Common myeloid progenitor, CD34-positive (primary cell): ENCODE measurements around the gene ECEL1.

Source experiments
- CTCF ChIA-PET: fragments of 350-600 bp; sonication (Branson Sonifier 250); formaldehyde crosslinking; loops from one replicate; lab custom pipeline; 2021; ENCODE audit warnings: antibody characterized with exemption; lab: Charles Lee
- POLR2A ChIA-PET: fragments of 350-600 bp; sonication (Branson Sonifier 250); formaldehyde crosslinking; loops from one replicate; lab custom pipeline; 2021; ENCODE audit warnings: antibody characterized with exemption; lab: Charles Lee
- DNase-seq, 3 donors: peaks; one replicate each; pipeline versions ENCODE4 v3.0.0 to v3.0.0-alpha.2; 2013
- H3K27ac ChIP-seq, 2 experiments: 1 replicate in 1 of 2; 2 replicates in 1 of 2; pipeline ENCODE4 v1.7.0; 2013; ENCODE audit warnings: inconsistent platforms in 2 of 2, low read length in 2 of 2, mild to moderate bottlenecking in 2 of 2, low read depth in 1 of 2, moderate library complexity in 1 of 2; ENCODE audit not compliant: severe bottlenecking in 2 of 2, insufficient read depth in 1 of 2, poor library complexity in 1 of 2
- H3K27me3 ChIP-seq, 5 experiments: replicated peaks in 2 of 5; 1 replicate in 3 of 5; 2 replicates in 2 of 5; pipeline versions ENCODE4 v1.6.1 to v1.7.0; 2013; ENCODE audit warnings: low read length in 4 of 5, mild to moderate bottlenecking in 2 of 5, moderate library complexity in 2 of 5, inconsistent platforms in 1 of 5; ENCODE audit not compliant: insufficient read depth in 5 of 5, control insufficient read depth in 4 of 5
- H3K36me3 ChIP-seq, 4 experiments: 1 replicate in 2 of 4; 2 replicates in 2 of 4; pipeline versions ENCODE4 v1.6.1 to v1.7.0; 2013; ENCODE audit warnings: low read length in 3 of 4, control low read depth in 1 of 4, mild to moderate bottlenecking in 1 of 4; ENCODE audit not compliant: control insufficient read depth in 4 of 4, insufficient read depth in 4 of 4
- H3K4me1 ChIP-seq, 4 experiments: 1 replicate in 3 of 4; 2 replicates in 1 of 4; pipeline versions ENCODE4 v1.6.1 to v1.7.1; 2013; ENCODE audit warnings: low read length in 3 of 4, mild to moderate bottlenecking in 3 of 4, control low read depth in 1 of 4, inconsistent platforms in 1 of 4, moderate library complexity in 1 of 4; ENCODE audit not compliant: control insufficient read depth in 4 of 4, insufficient read depth in 4 of 4; ENCODE audit errors: control extremely low read depth in 1 of 4
- H3K4me3 ChIP-seq, 7 experiments: 1 replicate in 4 of 7; 2 replicates in 3 of 7; pipeline versions ENCODE4 v1.5.1 to v1.7.0; 2013; ENCODE audit warnings: mild to moderate bottlenecking in 7 of 7, low read length in 6 of 7, moderate library complexity in 6 of 7, inconsistent platforms in 2 of 7, low read depth in 2 of 7, control low read depth in 1 of 7; ENCODE audit not compliant: insufficient read depth in 4 of 7, control insufficient read depth in 1 of 7; ENCODE audit errors: extremely low read depth in 1 of 7
- H3K9me3 ChIP-seq, 5 experiments: 1 replicate in 4 of 5; 2 replicates in 1 of 5; pipeline versions ENCODE4 v1.6.1 to v1.7.1; 2013; ENCODE audit warnings: low read length in 4 of 5, mild to moderate bottlenecking in 2 of 5, inconsistent platforms in 1 of 5, low read depth in 1 of 5, moderate library complexity in 1 of 5; ENCODE audit not compliant: control insufficient read depth in 4 of 5, insufficient read depth in 2 of 5; ENCODE audit errors: control extremely low read depth in 1 of 5
- WGBS: methylation state at CpG from one replicate; pipeline ENCODE4 v1.1.5; 2013; ENCODE audit not compliant: insufficient coverage; 5-methylcytosine and 5-hydroxymethylcytosine counted together

ECEL1 gene

GRCh38 chr2:232432598-232433184 lies 54.9 kb downstream of the ECEL1 start:
- Histone ChIP-seq H3K36me3 (no peaks in the 10 kb centered on the region), H3K27ac (no peak overlapping the region), H3K27me3 (no peaks in the 10 kb centered on the region), H3K4me3 (no peak overlapping the region), H3K9me3 (no peaks in the 10 kb centered on the region), H3K4me1 (peaks cover 0 to 30% (median 19%) of the 10 kb centered on the region in 4 experiments)
- ChIA-PET POLR2A (no interaction called here), CTCF (interaction anchor here (3.3 kb wide), 1 partner anchor 13 kb away, joined by 9 read pairs; no protein-coding TSS in a partner anchor)
- WGBS, result 39% methylated on average over 15 of the region's 16 CpGs
- DNase-seq, result peak in 1 of 3 donors; percentile 28

- Histone ChIP-seq H3K27me3 (no peaks in the 10 kb centered on the region), H3K36me3 (no peaks in the 10 kb centered on the region), H3K4me3 (no peak overlapping the region), H3K27ac (no peak overlapping the region), H3K4me1 (peaks cover 0 to 30% (median 17%) of the 10 kb centered on the region in 4 experiments), H3K9me3 (no peaks in the 10 kb centered on the region)
- POLR2A ChIA-PET, result no interaction called here
- CTCF ChIA-PET, result no interaction called here
- DNase-seq, result no peak
- WGBS, result 96% methylated on average over 14 of the region's 16 CpGs
These were observed 55.7 kb downstream of the ECEL1 start for GRCh38 chr2:232431705-232432590.
